ENCODE measurements around the gene MBD3L3.
"Not testable (repeated sequence)": the region's sequence is repeated elsewhere in the genome, so short reads cannot be mapped to it uniquely, and the experiment has no call there.

Gene MBD3L3

DNA sequence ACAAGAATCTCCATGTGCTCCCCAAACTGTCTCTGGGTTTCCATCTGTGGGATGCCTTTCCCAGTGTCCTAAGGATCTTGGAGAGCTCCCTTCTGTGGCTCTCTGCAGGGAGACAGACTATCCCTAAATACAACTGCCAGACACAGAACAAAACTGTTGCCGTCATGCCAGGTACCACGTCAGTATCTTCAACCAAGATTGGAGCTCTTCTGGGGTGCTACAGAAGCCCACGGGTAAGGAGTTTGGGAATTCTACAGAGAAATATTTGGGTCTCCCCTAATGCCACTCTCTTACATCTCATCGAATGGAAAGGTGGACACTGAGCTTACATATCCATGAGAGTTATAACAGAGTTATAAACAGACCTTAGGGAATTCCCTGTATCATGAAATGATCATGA is 4.9 kb upstream of the MBD3L3 start:
- no peak for DNase-seq

DNA sequence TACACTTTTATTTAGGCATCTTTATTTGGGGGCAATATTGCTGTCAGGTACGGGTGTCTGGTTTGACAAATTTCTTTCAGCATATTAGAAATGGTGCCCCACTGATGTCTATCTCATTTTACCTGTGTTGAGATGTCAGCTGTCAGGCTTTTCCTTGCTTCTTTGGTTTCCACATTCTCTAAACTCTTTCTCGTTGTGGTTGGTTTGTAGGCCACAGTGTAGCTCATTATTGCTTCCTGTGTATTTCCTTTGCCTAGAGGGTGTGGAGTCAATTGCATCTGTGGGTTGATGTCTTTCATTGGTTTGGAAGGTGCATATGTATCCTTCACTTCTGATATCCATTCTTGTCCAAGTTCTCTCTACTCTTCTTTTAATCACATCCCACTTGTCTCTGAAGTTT is 1.5 kb upstream of the MBD3L3 start:
- not testable (repeated sequence) for DNase-seq

DNA sequence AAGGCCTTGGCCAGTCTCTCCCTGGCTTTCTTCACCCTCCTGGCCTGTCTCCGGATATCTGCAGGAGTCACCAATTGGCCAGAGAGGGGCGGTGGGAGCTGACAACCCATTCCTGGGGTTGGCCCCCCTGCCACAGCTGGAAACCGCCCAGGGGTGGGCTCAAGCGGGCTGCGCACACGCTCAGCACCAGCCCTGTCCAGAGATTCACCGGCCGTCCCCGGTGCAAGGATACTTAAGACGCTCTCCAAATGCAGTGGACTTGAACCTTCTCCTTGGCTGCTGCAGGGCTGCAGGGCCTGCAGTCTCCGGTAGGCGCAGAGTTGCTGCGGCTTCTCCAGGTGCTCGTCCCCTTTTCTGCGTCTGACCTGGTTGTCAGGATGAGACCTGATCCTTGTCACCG is 2.1 kb downstream of the MBD3L3 start:
- not testable (repeated sequence) for DNase-seq

DNA sequence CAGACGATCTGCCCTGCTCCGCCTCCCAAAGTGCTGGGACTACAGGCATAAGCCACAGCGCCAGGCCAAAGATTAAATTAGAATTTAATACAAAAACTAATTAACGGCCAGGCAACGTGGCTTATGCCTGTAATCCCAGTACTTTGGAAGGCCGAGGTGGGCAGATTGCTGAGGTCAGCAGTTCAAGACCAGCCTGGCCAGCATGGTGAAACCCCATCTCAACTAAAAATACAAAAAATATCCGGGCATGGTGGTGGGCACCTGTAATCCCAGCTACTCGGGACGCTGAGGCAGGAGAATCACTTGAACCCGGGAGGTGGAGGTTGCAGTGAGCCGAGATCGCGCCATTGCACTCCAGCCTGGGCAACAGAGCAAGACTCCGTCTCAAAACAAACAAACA is 2.8 kb downstream of the MBD3L3 start:
- not testable (repeated sequence) for DNase-seq

DNA sequence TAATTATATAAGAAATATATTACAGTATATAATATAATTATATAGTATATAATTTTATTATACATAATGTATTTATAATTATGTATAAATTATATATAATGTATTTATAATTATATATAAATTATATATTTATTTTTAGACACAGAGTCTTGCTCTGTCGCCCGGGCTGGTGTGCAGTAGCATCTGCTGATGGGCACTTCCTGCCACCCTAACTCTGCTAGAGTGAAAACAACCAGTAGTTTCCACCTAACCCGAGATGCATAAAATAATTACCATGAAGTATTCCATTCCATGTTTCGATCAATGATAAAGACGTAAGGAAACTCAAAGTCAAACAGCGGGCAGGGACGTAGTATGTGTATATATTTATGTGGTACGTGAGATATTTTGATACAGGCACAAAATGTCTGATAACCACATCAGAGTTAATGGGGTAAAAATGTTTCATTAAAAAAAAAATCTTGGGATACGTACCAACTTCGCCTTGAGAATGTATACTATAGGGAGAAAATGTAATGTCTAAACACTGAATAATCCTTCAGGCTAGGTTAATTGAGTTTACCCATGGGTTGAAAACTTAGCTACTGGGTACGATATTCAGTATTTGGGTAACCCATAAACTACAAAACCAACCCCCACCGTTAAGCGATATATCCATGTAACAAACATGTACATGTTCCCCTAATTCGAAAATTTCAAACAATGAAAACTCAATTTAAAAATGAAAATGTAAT is 3.7 kb downstream of the MBD3L3 start:
- DNase-seq = not testable (repeated sequence)

DNA sequence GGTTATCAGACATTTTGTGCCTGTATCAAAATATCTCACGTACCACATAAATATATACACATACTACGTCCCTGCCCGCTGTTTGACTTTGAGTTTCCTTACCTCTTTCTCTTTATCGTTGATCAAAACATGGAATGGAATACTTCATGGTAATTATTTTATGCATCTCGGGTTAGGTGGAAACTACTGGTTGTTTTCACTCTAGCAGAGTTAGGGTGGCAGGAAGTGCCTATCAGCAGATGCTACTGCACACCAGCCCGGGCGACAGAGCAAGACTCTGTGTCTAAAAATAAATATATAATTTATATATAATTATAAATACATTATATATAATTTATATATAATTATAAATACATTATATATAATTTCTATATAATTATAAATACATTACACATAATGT is 5.6 kb downstream of the MBD3L3 start:
- DNase-seq = not testable (repeated sequence)

DNA sequence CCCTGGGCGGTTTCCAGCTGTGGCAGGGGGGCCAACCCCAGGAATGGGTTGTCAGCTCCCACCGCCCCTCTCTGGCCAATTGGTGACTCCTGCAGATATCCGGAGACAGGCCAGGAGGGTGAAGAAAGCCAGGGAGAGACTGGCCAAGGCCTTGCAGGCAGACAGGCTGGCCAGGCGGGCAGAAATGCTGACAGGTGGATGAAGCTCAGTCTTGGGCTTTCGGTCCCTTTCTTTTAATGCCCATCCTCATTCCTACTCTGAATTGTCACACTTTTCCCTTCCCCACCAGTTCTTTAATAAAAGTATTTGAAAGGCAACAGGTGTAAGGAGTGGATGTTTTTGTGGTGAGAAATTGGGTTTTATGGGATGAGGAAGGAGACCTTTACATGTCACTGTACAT is 7.1 kb downstream of the MBD3L3 start:
- not testable (repeated sequence) for DNase-seq

DNA sequence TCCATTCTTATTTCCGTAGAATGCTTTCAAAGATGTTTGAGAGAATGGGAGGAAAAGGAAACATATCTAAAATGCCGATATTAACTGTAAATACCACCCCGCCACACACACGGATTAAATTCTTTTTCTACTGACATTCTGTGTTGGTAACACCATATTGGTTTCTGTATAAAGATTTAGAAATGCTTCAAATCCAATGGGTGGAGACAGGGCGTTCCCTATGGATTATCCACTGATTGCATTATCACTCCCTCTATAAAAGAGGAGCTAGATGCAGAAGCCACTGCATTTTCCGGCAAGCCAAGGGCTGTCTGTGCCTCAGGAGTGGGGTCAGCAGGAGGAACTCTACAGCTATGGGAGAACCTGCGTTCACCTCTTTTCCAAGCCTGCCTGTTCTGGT is 9.5 kb downstream of the MBD3L3 start, which contains the start of gene MBD3L2:
MBD3L2 (plus strand) TSS at position 301 of the 400 bp plus-strand sequence; CDS start at position 354, 53 bp downstream.
- not testable (repeated sequence) for DNase-seq

DNA sequence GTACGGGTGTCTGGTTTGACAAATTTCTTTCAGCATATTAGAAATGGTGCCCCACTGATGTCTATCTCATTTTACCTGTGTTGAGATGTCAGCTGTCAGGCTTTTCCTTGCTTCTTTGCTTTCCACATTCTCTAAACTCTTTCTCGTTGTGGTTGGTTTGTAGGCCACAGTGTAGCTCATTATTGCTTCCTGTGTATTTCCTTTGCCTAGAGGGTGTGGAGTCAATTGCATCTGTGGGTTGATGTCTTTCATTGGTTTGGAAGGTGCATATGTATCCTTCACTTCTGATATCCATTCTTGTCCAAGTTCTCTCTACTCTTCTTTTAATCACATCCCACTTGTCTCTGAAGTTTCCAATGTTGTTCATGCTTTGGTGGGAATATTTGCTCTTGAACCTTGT is 16.9 kb downstream of the MBD3L3 start:
- DNase-seq = not testable (repeated sequence)

DNA sequence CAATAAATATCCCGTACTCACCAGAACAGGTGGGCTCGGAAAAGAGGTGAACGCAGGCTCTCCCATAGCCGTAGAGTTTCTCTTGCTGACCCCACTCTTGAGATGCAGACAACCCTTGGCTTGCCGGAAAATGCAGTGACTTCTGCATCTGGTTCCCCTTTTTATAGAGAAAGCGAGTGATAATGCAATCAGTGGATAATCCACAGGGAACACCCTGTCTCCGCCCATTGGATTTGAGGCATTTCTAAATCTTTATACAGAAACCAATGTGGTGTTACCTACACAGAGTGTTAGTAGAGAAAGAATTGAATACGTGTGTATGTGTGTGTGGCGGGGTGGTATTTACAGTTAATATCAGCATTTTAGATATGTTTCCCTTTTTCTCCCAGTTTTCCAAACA is 18.4 kb downstream of the MBD3L3 start, which contains the start of gene MBD3L4:
MBD3L4 (minus strand) TSS at position 101 of the 400 bp plus-strand sequence; CDS start at position 66, 35 bp downstream.
- not testable (repeated sequence) for DNase-seq

DNA sequence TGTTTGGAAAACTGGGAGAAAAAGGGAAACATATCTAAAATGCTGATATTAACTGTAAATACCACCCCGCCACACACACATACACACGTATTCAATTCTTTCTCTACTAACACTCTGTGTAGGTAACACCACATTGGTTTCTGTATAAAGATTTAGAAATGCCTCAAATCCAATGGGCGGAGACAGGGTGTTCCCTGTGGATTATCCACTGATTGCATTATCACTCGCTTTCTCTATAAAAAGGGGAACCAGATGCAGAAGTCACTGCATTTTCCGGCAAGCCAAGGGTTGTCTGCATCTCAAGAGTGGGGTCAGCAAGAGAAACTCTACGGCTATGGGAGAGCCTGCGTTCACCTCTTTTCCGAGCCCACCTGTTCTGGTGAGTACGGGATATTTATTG is 28.2 kb downstream of the MBD3L3 start, which contains the start of gene MBD3L5:
MBD3L5 (plus strand) TSS at position 301 of the 400 bp plus-strand sequence; CDS start at position 335, 34 bp downstream.
- DNase-seq = not testable (repeated sequence)

DNA sequence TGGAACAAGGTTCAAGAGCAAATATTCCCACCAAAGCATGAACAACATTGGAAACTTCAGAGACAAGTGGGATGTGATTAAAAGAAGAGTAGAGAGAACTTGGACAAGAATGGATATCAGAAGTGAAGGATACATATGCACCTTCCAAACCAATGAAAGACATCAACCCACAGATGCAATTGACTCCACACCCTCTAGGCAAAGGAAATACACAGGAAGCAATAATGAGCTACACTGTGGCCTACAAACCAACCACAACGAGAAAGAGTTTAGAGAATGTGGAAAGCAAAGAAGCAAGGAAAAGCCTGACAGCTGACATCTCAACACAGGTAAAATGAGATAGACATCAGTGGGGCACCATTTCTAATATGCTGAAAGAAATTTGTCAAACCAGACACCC is 29.7 kb downstream of the MBD3L3 start:
- DNase-seq = not testable (repeated sequence)

DNA sequence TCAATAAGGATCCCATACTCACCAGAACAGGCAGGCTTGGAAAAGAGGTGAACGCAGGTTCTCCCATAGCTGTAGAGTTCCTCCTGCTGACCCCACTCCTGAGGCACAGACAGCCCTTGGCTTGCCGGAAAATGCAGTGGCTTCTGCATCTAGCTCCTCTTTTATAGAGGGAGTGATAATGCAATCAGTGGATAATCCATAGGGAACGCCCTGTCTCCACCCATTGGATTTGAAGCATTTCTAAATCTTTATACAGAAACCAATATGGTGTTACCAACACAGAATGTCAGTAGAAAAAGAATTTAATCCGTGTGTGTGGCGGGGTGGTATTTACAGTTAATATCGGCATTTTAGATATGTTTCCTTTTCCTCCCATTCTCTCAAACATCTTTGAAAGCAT is 37.1 kb downstream of the MBD3L3 start, which contains the start of gene MBD3L2B:
MBD3L2B (minus strand) TSS at position 101 of the 400 bp plus-strand sequence; CDS start at position 67, 34 bp downstream.
- not testable (repeated sequence) for DNase-seq

DNA sequence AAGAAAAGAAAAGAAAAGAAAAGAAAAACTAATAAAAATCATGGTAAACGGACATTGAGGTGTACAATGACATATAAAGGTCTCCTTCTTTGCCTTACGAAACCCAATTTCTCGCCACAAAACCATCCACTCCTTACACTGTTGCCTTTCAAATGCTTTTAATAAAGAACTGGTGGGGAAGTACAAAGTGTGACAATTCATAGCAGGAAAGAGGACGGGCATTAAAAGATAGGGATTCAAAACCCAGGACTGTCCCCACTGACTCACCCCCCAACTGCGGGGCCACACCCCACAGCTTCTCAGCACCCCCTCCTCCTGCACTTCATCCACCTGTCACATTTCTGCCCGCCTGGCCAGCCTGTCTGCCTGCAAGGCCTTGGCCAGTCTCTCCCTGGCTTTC is 39.6 kb downstream of the MBD3L3 start:
- no peak for DNase-seq

DNA sequence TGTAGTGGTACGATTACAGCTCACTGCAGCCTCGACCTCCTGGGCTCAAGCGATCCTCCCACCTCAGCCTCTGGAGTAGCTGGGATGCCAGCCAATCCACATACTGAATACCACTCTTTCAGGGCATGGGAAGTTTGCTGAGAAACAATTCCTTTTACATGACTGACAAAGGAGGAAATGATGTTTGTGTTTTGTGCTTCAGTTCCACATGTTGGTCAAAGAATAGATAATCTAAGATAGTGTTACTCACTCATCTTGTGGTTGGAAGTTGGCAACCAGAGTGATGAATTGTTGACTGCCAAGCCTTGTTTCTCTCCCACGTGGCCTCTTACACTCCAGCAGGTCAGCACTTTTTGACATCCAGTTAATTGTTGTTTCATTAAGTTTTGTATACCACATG is 44.8 kb downstream of the MBD3L3 start:
- DNase-seq = no peak

DNA sequence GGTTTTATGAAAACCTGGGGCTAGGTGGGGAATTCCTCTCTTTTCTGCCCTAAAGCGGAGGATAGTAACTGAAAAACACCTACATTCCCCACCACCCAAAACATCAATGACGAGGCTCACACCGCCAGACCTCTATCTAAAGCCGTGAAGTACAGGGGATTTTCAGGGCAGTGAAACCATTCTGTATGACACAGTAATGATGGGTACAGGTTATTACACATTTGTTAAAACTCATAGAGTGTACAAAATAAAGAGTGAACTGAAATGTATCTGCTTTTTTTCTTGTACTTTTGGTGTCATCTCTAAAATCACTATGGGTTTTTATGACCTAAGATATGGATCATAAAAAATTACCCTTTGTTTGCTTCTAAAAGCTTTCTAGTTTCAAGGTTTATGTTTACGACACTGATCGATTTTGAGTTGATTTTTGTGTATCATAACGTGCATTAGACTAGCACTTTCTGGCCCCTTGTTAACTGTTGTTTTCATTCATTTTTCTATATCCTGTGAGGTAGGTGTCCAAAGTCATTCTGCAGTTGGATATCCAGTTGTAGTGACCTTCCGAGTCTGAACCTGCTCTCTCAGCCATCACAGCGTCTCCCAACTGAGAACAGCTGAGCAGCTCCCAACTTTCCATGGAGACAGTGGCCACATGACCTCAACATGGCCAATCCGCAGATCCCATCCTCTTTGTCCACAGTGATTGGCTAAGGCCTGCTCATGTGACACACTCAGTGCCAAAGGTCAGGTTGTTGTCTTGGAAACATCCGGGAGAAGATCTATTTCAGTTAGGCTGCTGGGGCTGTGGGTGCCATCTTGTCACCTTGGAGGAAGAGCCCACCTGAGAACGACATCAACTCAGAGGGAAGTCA is 47.5 kb downstream of the MBD3L3 start:
- no peak for DNase-seq

DNA sequence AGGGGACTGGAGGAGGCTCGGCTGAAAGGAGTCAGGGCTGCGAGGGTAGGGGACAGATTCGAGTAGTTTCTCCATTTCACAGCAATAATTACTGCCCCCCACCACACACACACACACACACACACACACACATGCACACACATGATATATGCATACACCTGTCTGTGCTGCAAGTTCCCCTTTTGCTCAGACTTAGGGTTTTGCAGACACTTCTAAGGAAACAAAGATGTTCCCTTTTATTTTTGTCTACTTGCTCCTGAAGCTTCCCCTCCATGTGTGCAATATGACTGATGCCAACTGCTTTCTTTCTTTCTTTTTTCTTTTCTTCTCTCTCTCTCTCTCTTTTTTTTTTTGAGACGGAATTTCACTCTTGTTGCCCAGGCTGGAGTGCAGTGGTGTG is 50.6 kb downstream of the MBD3L3 start:
- no peak for DNase-seq
